B cell (primary cell): Measurements from ENCODE around the gene DAD1. TPM values are rescaled to one million over a fixed set of nuclear protein-coding genes. Genes with fewer than 3 reads are reported as not detected.
A peak's percentile ranks its signal among the peaks of the same experiment; 100 is the strongest.
"Not testable (repeated sequence)": the region's sequence is repeated elsewhere in the genome, so short reads cannot be mapped to it uniquely, and the experiment has no call there.

Experiments
- ATAC-seq: fragments of 200-7000 bp; cut with Tn5 transposase; one replicate; pipeline ENCODE4 v1.10.0; 2021; ENCODE audit warnings: low read depth, mild to moderate bottlenecking, moderate number of reproducible peaks, moderate library complexity
- CTCF ChIA-PET: fragments of 350-600 bp; sonication (Branson Sonifier 250); formaldehyde crosslinking; loops from one replicate; lab custom pipeline; 2021; ENCODE audit warnings: antibody characterized with exemption, inconsistent platforms; lab: Charles Lee
- POLR2A ChIA-PET: fragments of 350-600 bp; sonication (Branson Sonifier 250); formaldehyde crosslinking; loops from one replicate; lab custom pipeline; 2021; ENCODE audit warnings: antibody characterized with exemption; lab: Charles Lee
- DNase-seq: peaks from one replicate; pipeline ENCODE4 v3.0.0; 2013
- H2AFZ ChIP-seq: 2 replicates; pipeline ENCODE4 v1.6.1; 2012; ENCODE audit warnings: mild to moderate bottlenecking, low read depth, low read length; ENCODE audit not compliant: insufficient read depth, poor library complexity, severe bottlenecking
- H3K27ac ChIP-seq, 2 donors: 1 replicate in 1 of 2; 2 replicates in 1 of 2; pipeline ENCODE4 v1.5.1; 2012 to 2013; ENCODE audit warnings: low read length in 2 of 2, mild to moderate bottlenecking in 2 of 2, moderate library complexity in 1 of 2
- H3K27me3 ChIP-seq, 4 experiments: fragments of 200-600 bp in 1 of 4; sonication (generic) in 1 of 4; replicated peaks in 1 of 4; 1 replicate in 2 of 4; 2 replicates in 2 of 4; pipeline versions ENCODE4 v1.6.1 to v1.7.0; 2013 to 2016; ENCODE audit warnings: low read length in 3 of 4, mild to moderate bottlenecking in 2 of 4, mixed read lengths in 1 of 4, moderate library complexity in 1 of 4; ENCODE audit not compliant: insufficient read depth in 4 of 4, control insufficient read depth in 3 of 4; ENCODE audit errors: control extremely low read depth in 1 of 4
- H3K36me3 ChIP-seq, 2 experiments: replicated peaks in 1 of 2; 1 replicate in 1 of 2; 2 replicates in 1 of 2; pipeline versions ENCODE4 v1.6.1 to v1.7.1; 2013; ENCODE audit warnings: low read length in 1 of 2; ENCODE audit not compliant: insufficient read depth in 2 of 2, control insufficient read depth in 1 of 2; ENCODE audit errors: control extremely low read depth in 1 of 2, extremely low read depth in 1 of 2
- H3K4me1 ChIP-seq, 2 donors: fragments of 200-600 bp in 1 of 2; sonication (generic) in 1 of 2; 1 replicate in 1 of 2; 2 replicates in 1 of 2; pipeline versions ENCODE4 v1.5.1 to v1.6.1; 2013 to 2017; ENCODE audit warnings: low read length in 2 of 2; ENCODE audit not compliant: control insufficient read depth in 2 of 2, insufficient read depth in 2 of 2
- H3K4me2 ChIP-seq: replicated peaks from 2 replicates; pipeline ENCODE3; 2012; ENCODE audit warnings: mild to moderate bottlenecking, low read depth, low read length; ENCODE audit not compliant: poor library complexity, severe bottlenecking
- H3K4me3 ChIP-seq, 5 experiments: fragments of 200-600 bp in 1 of 5; sonication (generic) in 1 of 5; 1 replicate in 3 of 5; 2 replicates in 2 of 5; pipeline versions ENCODE4 v1.5.1 to v1.7.0; 2011 to 2016; ENCODE audit warnings: low read length in 4 of 5, mild to moderate bottlenecking in 4 of 5, low read depth in 2 of 5, control low read depth in 1 of 5, moderate library complexity in 1 of 5; ENCODE audit not compliant: insufficient read depth in 1 of 5; ENCODE audit errors: control extremely low read depth in 1 of 5, extremely low read depth in 1 of 5
- H3K79me2 ChIP-seq: fragments of 200-600 bp; sonication (generic); one replicate; pipeline ENCODE4 v1.6.0; 2016; ENCODE audit warnings: low read length; ENCODE audit not compliant: control insufficient read depth, insufficient read depth
- H3K9ac ChIP-seq: fragments of 200-600 bp; sonication (generic); 2 replicates; pipeline ENCODE4 v1.6.1; 2017; ENCODE audit warnings: mild to moderate bottlenecking, low read length, moderate library complexity
- H3K9me3 ChIP-seq, 3 donors: one replicate each; pipeline versions ENCODE4 v1.6.1 to v1.7.1; 2013; ENCODE audit warnings: low read length in 2 of 3; ENCODE audit not compliant: control insufficient read depth in 2 of 3, insufficient read depth in 1 of 3; ENCODE audit errors: control extremely low read depth in 1 of 3
- H4K20me1 ChIP-seq: 2 replicates; pipeline ENCODE4 v1.6.0; 2012; ENCODE audit warnings: mild to moderate bottlenecking, low read length; ENCODE audit not compliant: insufficient read depth, control insufficient read depth, poor library complexity, severe bottlenecking
- H3K27ac Mint-ChIP-seq: one replicate; pipeline ENCODE4 v1.8.0; 2021; ENCODE audit warnings: mixed read lengths
- H3K27me3 Mint-ChIP-seq: one replicate; pipeline ENCODE4 v1.8.0; 2021; ENCODE audit warnings: mixed read lengths
- H3K4me1 Mint-ChIP-seq: one replicate; pipeline ENCODE4 v1.8.0; 2021; ENCODE audit warnings: mixed read lengths
- H3K4me3 Mint-ChIP-seq: one replicate; pipeline ENCODE4 v1.8.0; 2021; ENCODE audit warnings: mixed read lengths
- H3K9me3 Mint-ChIP-seq: one replicate; pipeline ENCODE4 v1.8.0; 2022; ENCODE audit warnings: mixed read lengths; ENCODE audit not compliant: insufficient read depth
- EZH2 ChIP-seq: IDR thresholded peaks from 2 replicates; pipeline ENCODE4 v1.6.1; 2012; ENCODE audit warnings: borderline replicate concordance, low read depth, mild to moderate bottlenecking, moderate library complexity, low read length; ENCODE audit not compliant: insufficient read depth, poor library complexity, severe bottlenecking
- WGBS: methylation state at CpG from one replicate; pipeline ENCODE4 v1.1.5; 2013; ENCODE audit warnings: missing lambda C conversion rate; ENCODE audit not compliant: insufficient coverage; 5-methylcytosine and 5-hydroxymethylcytosine counted together
- intact Hi-C: fragments of 100-400 bp; cut with micrococcal nuclease; formaldehyde crosslinking; loops from one replicate; pipeline ENCODE4 v1.10.0; 2022
- polyA plus RNA-seq: library from polyadenylated mRNA; depleted of rRNA; stranded (reverse); fragments of >200 nt; gene quantifications from 2 replicates; pipeline ENCODE4 v1.2.3, GENCODE V29; 2012
- total RNA-seq, 2 donors: library from RNA; stranded (reverse); fragments of 120-200 nt in 1 of 2; gene quantifications; 1 replicate in 1 of 2; 2 replicates in 1 of 2; pipeline versions ENCODE4 v1.2.3 to v1.2.4, GENCODE V29; 2013 to 2022
- TF ChIP-seq, protein P1 (sequence below): fragments of 200-600 bp; IDR thresholded peaks from one replicate; pipeline ENCODE4 v1.8.0; 2022; ENCODE audit warnings: antibody characterized with exemption, mild to moderate bottlenecking

Gene DAD1
- total and polyA plus RNA-seq, 2 donors (not counting 1 experiment from before 2014, with no cell fraction given), result 77.4 to 114 TPM

DNA sequence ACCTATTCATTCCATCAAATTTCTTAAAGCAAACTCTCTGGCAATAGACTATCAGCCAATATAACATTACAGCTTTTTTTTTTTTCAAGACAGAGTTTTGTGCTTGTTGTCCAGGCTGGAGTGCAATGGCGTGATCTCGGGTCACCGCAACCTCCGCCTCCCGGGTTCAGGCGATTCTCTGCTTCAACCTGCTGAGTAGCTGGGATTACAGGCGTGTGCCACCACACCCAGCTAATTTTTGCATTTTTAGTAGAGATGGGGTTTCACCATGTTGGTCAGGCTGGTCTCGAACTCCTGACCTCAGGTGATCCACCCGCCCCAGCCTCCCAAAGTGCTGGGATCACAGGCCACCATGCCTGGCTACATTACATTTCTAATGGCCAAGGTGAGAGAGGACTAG is 22.8 kb downstream of the DAD1 start:
- H3K4me3 ChIP-seq, result not testable (repeated sequence)

DNA sequence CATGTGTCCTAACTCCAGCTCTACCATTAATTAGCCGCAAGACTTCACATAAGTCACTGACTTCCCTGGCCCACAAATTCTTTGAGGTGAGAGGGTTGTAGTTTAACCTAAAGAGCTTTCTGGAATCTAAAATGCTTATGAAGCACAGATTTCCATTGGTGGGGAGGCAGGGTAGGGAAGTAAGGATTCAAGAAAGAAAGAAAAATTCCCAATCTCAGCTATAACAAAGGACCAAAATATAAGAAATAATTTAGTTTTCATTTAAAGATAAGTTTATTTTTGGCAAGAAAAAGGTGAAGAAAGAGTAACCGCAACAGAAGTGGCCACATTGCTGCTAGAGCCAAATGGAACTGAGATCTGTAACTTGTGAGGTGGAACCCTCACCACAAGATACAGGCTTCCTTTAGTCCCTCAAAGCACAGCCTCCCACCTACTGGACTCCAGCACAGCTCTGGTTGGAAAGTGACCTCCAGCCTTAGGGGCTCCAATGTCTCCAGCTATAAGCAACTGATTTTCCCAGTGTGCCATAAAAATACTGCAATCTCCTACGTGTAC is 23.6 kb downstream of the DAD1 start:
- Histone ChIP-seq H3K4me3 (peak overlapping the region in 1 of 5 experiments; percentile 43), H3K36me3 (peaks cover 0 to 11% of the 10 kb centered on the region in 2 experiments), H2AFZ (peak overlapping the region; percentile 18), H4K20me1 (no peaks in the 10 kb centered on the region), H3K4me1 (peaks cover 94 to 97% of the 10 kb centered on the region in 2 donors), H3K27ac (peak overlapping the region; percentile 74 to 78), H3K4me2 (peak overlapping the region; percentile 68), H3K9me3 (no peaks in the 10 kb centered on the region), H3K9ac (peak overlapping the region; percentile 46), H3K27me3 (no peaks in the 10 kb centered on the region), H3K79me2 (peaks cover 65% of the 10 kb centered on the region)
- DNase-seq, result peak; percentile 52
- Mint-ChIP-seq H3K4me3 (peak overlapping the region; percentile 65), H3K9me3 (no peaks in the 10 kb centered on the region), H3K27ac (peak overlapping the region; percentile 92), H3K4me1 (peaks cover 89% of the 10 kb centered on the region), H3K27me3 (no peaks in the 10 kb centered on the region)
- no CpG with 5 or more reads among the region's 3 CpGs for WGBS
- ChIA-PET POLR2A (interaction anchor here (0.6 to 2.8 kb wide), 3 partner anchors 9 to 265 kb away, joined by 3 to 11 read pairs (median 4); no protein-coding TSS in a partner anchor), CTCF (interaction anchor here (0.6 to 15.3 kb wide), 14 partner anchors 12 to 503 kb away, joined by 3 to 354 read pairs (median 4); partner anchors contain the start of gene CDH24)
- ATAC-seq, result no peak
- no peak for TF ChIP-seq EZH2
- TF ChIP-seq, protein P1, sequence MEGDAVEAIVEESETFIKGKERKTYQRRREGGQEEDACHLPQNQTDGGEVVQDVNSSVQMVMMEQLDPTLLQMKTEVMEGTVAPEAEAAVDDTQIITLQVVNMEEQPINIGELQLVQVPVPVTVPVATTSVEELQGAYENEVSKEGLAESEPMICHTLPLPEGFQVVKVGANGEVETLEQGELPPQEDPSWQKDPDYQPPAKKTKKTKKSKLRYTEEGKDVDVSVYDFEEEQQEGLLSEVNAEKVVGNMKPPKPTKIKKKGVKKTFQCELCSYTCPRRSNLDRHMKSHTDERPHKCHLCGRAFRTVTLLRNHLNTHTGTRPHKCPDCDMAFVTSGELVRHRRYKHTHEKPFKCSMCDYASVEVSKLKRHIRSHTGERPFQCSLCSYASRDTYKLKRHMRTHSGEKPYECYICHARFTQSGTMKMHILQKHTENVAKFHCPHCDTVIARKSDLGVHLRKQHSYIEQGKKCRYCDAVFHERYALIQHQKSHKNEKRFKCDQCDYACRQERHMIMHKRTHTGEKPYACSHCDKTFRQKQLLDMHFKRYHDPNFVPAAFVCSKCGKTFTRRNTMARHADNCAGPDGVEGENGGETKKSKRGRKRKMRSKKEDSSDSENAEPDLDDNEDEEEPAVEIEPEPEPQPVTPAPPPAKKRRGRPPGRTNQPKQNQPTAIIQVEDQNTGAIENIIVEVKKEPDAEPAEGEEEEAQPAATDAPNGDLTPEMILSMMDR, result no peak
- intact Hi-C loops, result loop anchor here (1.0 to 5.0 kb wide), 2 partner anchors 8 to 737 kb away; partner anchors contain the start of gene PPP1R3E

More for the DNA sequence above, 22.8 kb downstream of the DAD1 start:
- intact Hi-C loops, result loop anchor here (5.0 kb wide), 1 partner anchor 736 kb away; the partner anchor contains the start of gene PPP1R3E
- H3K9me3 ChIP-seq, H3K27me3 Mint-ChIP-seq, H4K20me1 ChIP-seq, H2AFZ ChIP-seq, ATAC-seq, H3K9me3 Mint-ChIP-seq, DNase-seq, H3K27me3 ChIP-seq: not testable (repeated sequence)
- ChIA-PET POLR2A (interaction anchor here (0.6 to 2.8 kb wide), 3 partner anchors 10 to 264 kb away, joined by 4 to 11 read pairs (median 4); no protein-coding TSS in a partner anchor), CTCF (interaction anchor here (0.7 to 15.3 kb wide), 15 partner anchors 8 to 502 kb away, joined by 3 to 354 read pairs (median 7); partner anchors contain the start of genes CDH24 and DAD1)
- peak overlapping the region; percentile 74 to 78 for H3K27ac ChIP-seq
- WGBS, result 77% methylated on average over 6 of the region's 9 CpGs
- H3K9ac ChIP-seq, result peak overlapping the region; percentile 46
- H3K79me2 ChIP-seq, result peaks cover 69% of the 10 kb centered on the region
- H3K4me3 Mint-ChIP-seq, result peak overlapping the region; percentile 65
- peaks cover 84% of the 10 kb centered on the region for H3K4me1 Mint-ChIP-seq
- H3K4me1 ChIP-seq, result peaks cover 86 to 93% of the 10 kb centered on the region in 2 donors
- peak overlapping the region; percentile 68 for H3K4me2 ChIP-seq
- H3K27ac Mint-ChIP-seq, result peak overlapping the region; percentile 92
- peaks cover 0 to 11% of the 10 kb centered on the region in 2 experiments for H3K36me3 ChIP-seq
